ENCODE data around the gene CNPY1.

DNA sequence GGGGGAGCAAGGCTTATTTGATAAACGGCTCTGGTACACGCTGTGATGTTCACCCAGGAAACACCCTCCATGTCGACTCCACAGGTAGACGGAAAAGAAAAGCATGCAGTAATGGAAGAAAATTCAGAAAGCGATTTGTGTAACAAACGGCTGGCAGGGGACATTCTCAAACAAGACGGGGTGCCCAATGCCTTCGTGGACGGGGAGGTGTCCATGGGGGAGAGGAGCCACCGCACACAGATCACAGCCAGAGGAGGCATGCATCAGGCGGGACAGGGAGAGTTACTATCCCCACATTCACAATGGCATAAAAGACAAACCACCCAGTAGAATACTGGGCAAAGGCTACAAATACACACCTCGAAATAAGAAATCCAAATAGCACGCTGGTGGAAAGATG lies 20.1 kb downstream of the CNPY1 start:
- TF ChIP-seq CTCF (IDR thresholded peaks at IDR 0.05; ENCODE audit: poor library complexity) (no peak), EZH2 (IDR thresholded peaks at IDR 0.05; ENCODE audit: borderline replicate concordance) (no peak)

All from hepatocyte (in vitro differentiated cells).